ENCODE data around the gene ARPP19. TPM values are rescaled to one million over a fixed set of nuclear protein-coding genes. Genes with fewer than 3 reads are reported as not detected.

ARPP19 gene
- total RNA-seq, 3 donors from 2014 or later, result 64.5 to 201 (median 108) TPM

GRCh38 chr15:52503788-52504496, 64.9 kb downstream of the ARPP19 start:
- H3K9me3 ChIP-seq, result no peaks in the 10 kb centered on the region
- no peaks in the 10 kb centered on the region for H3K4me1 ChIP-seq (ENCODE audit: low read depth)
- no peak for TF ChIP-seq CTCF (IDR thresholded peaks at IDR 0.05)
- intact Hi-C loops (cut with DNase I, micrococcal nuclease), result no loop called here
- no peak overlapping the region for H3K4me3 ChIP-seq
- no peaks in the 10 kb centered on the region for H3K36me3 ChIP-seq (ENCODE audit: low read depth)
- ATAC-seq (no peak), DNase-seq (no peak)

GRCh38 chr15:52502608-52503007, 66.2 kb downstream of the ARPP19 start:
- DNase-seq, result no peak
- no peaks in the 10 kb centered on the region for H3K9me3 ChIP-seq
- no peaks in the 10 kb centered on the region for H3K36me3 ChIP-seq (ENCODE audit: low read depth)
- no peaks in the 10 kb centered on the region for H3K4me1 ChIP-seq (ENCODE audit: low read depth)
- TF ChIP-seq CTCF (IDR thresholded peaks at IDR 0.05), result no peak
- ATAC-seq, result no peak
- H3K4me3 ChIP-seq, result no peak overlapping the region
- intact Hi-C loops (cut with DNase I, micrococcal nuclease), result no loop called here

GRCh38 chr15:52499506-52499905, 69.3 kb downstream of the ARPP19 start:
- H3K4me1 ChIP-seq (ENCODE audit: low read depth), result no peaks in the 10 kb centered on the region
- no peaks in the 10 kb centered on the region for H3K36me3 ChIP-seq (ENCODE audit: low read depth)
- intact Hi-C loops (cut with DNase I, micrococcal nuclease), result no loop called here
- no peak overlapping the region for H3K4me3 ChIP-seq
- ATAC-seq (no peak), DNase-seq (no peak)
- H3K9me3 ChIP-seq, result no peaks in the 10 kb centered on the region
- TF ChIP-seq CTCF (IDR thresholded peaks at IDR 0.05), result no peak

- no peaks in the 10 kb centered on the region for H3K36me3 ChIP-seq (ENCODE audit: low read depth)
- ATAC-seq, result no peak
- DNase-seq, result no peak
- no peaks in the 10 kb centered on the region for H3K9me3 ChIP-seq
- no peak for TF ChIP-seq CTCF (IDR thresholded peaks at IDR 0.05)
- intact Hi-C loops (cut with DNase I, micrococcal nuclease), result no loop called here
- H3K4me3 ChIP-seq, result no peak overlapping the region
- H3K4me1 ChIP-seq (ENCODE audit: low read depth), result no peaks in the 10 kb centered on the region
Measured at GRCh38 chr15:52498706-52499105, 70.1 kb downstream of the ARPP19 start.

Other genes starting within 250 kb of the ARPP19 start
- gene MYO5A, start 40.1 kb downstream of the ARPP19 start, total RNA-seq, result 10 to 100 TPM in 2 of 3 donors, 1 to 10 TPM in 1; 4.1 to 26.7 (median 12.6) TPM
- gene ATOSA, start 110.4 kb upstream of the ARPP19 start, total RNA-seq, result 10 to 100 TPM; 45.3 to 77.0 (median 53.1) TPM
- gene ONECUT1, start 221.3 kb upstream of the ARPP19 start, total RNA-seq, result not detected